Glutamatergic neuron (in vitro differentiated cells): ENCODE data around the gene PASK. TPM values are rescaled to one million over a fixed set of nuclear protein-coding genes. Genes with fewer than 3 reads are reported as not detected.

Experiments
- DNase-seq: peaks from one replicate; pipeline ENCODE4 v3.0.0; 2022
- H3K27ac Mint-ChIP-seq: one replicate; pipeline ENCODE4 v1.8.0; 2020; ENCODE audit warnings: mild to moderate bottlenecking, mixed read lengths, inconsistent platforms; ENCODE audit not compliant: unreplicated experiment
- H3K27me3 Mint-ChIP-seq: one replicate; pipeline ENCODE4 v1.8.0; 2020; ENCODE audit warnings: mild to moderate bottlenecking, moderate library complexity, mixed read lengths, inconsistent platforms; ENCODE audit not compliant: unreplicated experiment
- H3K36me3 Mint-ChIP-seq: one replicate; pipeline ENCODE4 v1.8.0; 2020; ENCODE audit warnings: mild to moderate bottlenecking, mixed read lengths, inconsistent platforms; ENCODE audit not compliant: unreplicated experiment
- H3K4me1 Mint-ChIP-seq: one replicate; pipeline ENCODE4 v1.8.0; 2020; ENCODE audit warnings: mild to moderate bottlenecking, low read depth, mixed read lengths, inconsistent platforms; ENCODE audit not compliant: unreplicated experiment
- H3K4me3 Mint-ChIP-seq: one replicate; pipeline ENCODE4 v1.8.0; 2020; ENCODE audit warnings: mild to moderate bottlenecking, mixed read lengths, inconsistent platforms; ENCODE audit not compliant: unreplicated experiment
- H3K9me3 Mint-ChIP-seq: one replicate; pipeline ENCODE4 v1.8.0; 2020; ENCODE audit warnings: mild to moderate bottlenecking, moderate library complexity, mixed read lengths, inconsistent platforms; ENCODE audit not compliant: unreplicated experiment
- total RNA-seq: library from RNA; stranded (reverse); fragmentation: NEBNext Ultra II Directional; extraction: Animal tissue kit (Norgen Biotek cat#: 25700); gene quantifications from one replicate; pipeline ENCODE4 v1.2.1, GENCODE V29; 2021; ENCODE audit not compliant: unreplicated experiment
- TF ChIP-seq, protein P1 (sequence below): fragments of 200-600 bp; sonication (generic); IDR thresholded peaks from one replicate; pipeline ENCODE4 v1.5.0; 2021; ENCODE audit not compliant: partially characterized antibody, unreplicated experiment

The PASK gene
- total RNA-seq, 1 donor from 2014 or later = 24.4 TPM

- H3K9me3 Mint-ChIP-seq = no peaks in the 10 kb centered on the region
- no peak overlapping the region for H3K4me3 Mint-ChIP-seq
- H3K27ac Mint-ChIP-seq = no peak overlapping the region
- TF ChIP-seq, protein P1, sequence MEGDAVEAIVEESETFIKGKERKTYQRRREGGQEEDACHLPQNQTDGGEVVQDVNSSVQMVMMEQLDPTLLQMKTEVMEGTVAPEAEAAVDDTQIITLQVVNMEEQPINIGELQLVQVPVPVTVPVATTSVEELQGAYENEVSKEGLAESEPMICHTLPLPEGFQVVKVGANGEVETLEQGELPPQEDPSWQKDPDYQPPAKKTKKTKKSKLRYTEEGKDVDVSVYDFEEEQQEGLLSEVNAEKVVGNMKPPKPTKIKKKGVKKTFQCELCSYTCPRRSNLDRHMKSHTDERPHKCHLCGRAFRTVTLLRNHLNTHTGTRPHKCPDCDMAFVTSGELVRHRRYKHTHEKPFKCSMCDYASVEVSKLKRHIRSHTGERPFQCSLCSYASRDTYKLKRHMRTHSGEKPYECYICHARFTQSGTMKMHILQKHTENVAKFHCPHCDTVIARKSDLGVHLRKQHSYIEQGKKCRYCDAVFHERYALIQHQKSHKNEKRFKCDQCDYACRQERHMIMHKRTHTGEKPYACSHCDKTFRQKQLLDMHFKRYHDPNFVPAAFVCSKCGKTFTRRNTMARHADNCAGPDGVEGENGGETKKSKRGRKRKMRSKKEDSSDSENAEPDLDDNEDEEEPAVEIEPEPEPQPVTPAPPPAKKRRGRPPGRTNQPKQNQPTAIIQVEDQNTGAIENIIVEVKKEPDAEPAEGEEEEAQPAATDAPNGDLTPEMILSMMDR = no peak
- no peaks in the 10 kb centered on the region for H3K27me3 Mint-ChIP-seq
- H3K4me1 Mint-ChIP-seq = peaks cover 3% of the 10 kb centered on the region
- peaks cover 5% of the 10 kb centered on the region for H3K36me3 Mint-ChIP-seq
- no peak for DNase-seq
Measured at GRCh38 chr2:241122376-241123002, 26.8 kb downstream of the PASK start.

GRCh38 chr2:241121008-241121407, 28.3 kb downstream of the PASK start:
- Mint-ChIP-seq H3K27ac (no peak overlapping the region), H3K27me3 (peaks cover 4% of the 10 kb centered on the region), H3K4me3 (no peak overlapping the region), H3K4me1 (peaks cover 3% of the 10 kb centered on the region), H3K36me3 (peaks cover 5% of the 10 kb centered on the region), H3K9me3 (peaks cover 2% of the 10 kb centered on the region)
- no peak for DNase-seq
- TF ChIP-seq, protein P1 = no peak

DNA sequence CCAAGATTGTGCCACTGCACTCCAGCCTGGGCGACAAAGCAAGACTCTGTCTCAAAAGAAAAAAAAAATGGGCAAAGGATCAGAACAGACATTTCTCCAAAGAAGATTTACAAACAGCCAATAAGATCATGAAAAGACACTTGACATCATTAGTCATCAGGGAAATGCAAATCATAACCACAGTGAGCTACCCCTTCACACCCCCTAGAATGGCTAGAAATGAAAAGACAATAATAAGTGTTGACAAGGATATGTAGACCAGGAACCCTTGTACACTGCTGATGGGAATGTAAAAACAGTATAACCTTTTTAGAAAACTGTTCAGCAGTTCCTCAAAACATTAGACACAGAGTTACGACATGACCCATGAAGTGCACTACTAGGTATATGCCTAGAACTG, 28.8 kb downstream of the PASK start:
- Mint-ChIP-seq H3K9me3 (peaks cover 3% of the 10 kb centered on the region), H3K36me3 (peaks cover 5% of the 10 kb centered on the region), H3K4me3 (no peak overlapping the region), H3K27me3 (peaks cover 4% of the 10 kb centered on the region), H3K4me1 (peaks cover 3% of the 10 kb centered on the region), H3K27ac (no peak overlapping the region)
- TF ChIP-seq, protein P1 = no peak
- DNase-seq = no peak

DNA sequence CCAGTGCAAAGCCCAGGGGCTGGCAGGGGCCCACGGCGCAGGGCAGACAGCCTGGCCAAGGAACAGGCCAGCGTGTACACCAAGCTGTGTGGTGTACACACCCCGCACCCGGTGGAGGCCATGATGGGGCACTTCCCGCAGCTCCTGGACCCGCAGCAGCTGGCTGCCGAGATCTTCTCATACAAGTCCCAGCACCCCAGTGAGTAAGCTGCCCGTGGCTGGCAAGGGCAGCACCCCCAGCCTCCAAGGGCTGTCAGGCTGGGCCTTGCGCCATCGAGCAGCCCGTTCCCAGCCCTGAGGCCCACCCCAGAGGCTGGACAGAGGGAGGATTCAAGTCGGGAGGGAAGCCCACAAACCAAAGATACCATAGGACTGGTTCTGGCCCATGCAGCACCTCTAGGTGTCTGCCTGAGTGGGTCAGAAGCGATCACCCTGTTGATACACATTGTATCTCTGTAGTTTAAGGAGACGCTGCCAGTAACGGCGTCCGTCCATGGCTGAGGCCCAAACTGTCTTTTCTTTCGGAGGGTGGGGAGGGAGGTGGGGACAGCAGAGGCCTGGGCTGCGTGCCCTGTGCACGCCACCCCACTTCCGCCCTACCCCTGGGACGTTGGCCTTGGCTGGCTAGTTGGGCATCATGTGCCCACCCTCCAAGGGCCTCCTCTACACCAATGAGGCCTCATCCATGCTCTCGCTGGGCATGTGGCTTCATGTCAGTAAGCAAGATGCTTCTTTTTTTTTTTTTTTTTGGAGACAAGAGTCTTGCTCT, 30.4 kb downstream of the PASK start:
- no peak overlapping the region for H3K4me3 Mint-ChIP-seq
- DNase-seq = no peak
- H3K27me3 Mint-ChIP-seq = peaks cover 4% of the 10 kb centered on the region
- H3K9me3 Mint-ChIP-seq = peaks cover 3% of the 10 kb centered on the region
- H3K4me1 Mint-ChIP-seq = peaks cover 1% of the 10 kb centered on the region
- H3K27ac Mint-ChIP-seq = no peak overlapping the region
- H3K36me3 Mint-ChIP-seq = peaks cover 5% of the 10 kb centered on the region
- TF ChIP-seq, protein P1 = no peak
